Type B pancreatic cell (in vitro differentiated cells): ENCODE results near the gene KIF3B. TPM values are rescaled to one million over a fixed set of nuclear protein-coding genes. Genes with fewer than 3 reads are reported as not detected.
"Not testable (repeated sequence)": the region's sequence is repeated elsewhere in the genome, so short reads cannot be mapped to it uniquely, and the experiment has no call there.

Source experiments
- DNase-seq: peaks from one replicate; pipeline ENCODE4 v3.0.0; 2021; ENCODE audit warnings: mixed read lengths; ENCODE audit not compliant: unreplicated experiment; ENCODE audit errors: extremely low spot score
- H3K27ac Mint-ChIP-seq: 2 replicates; pipeline ENCODE4 v1.8.0; 2021; ENCODE audit warnings: mild to moderate bottlenecking, mixed read lengths
- H3K27me3 Mint-ChIP-seq: 2 replicates; pipeline ENCODE4 v1.8.0; 2021; ENCODE audit warnings: mixed read lengths
- H3K36me3 Mint-ChIP-seq: 2 replicates; pipeline ENCODE4 v1.8.0; 2021; ENCODE audit warnings: mixed read lengths
- H3K4me1 Mint-ChIP-seq: one replicate; pipeline ENCODE4 v1.8.0; 2021; ENCODE audit warnings: mixed read lengths; ENCODE audit not compliant: unreplicated experiment
- H3K4me3 Mint-ChIP-seq: 2 replicates; pipeline ENCODE4 v1.8.0; 2021; ENCODE audit warnings: mild to moderate bottlenecking, mixed read lengths
- H3K9me3 Mint-ChIP-seq: 2 replicates; pipeline ENCODE4 v1.8.0; 2021; ENCODE audit warnings: mixed read lengths
- CTCF ChIP-seq: fragments of 200-600 bp; sonication (generic); conservative IDR thresholded peaks from 2 replicates; pipeline ENCODE4 v1.5.0; 2021; ENCODE audit warnings: antibody characterized with exemption, mild to moderate bottlenecking
- total RNA-seq: library from RNA; stranded (reverse); gene quantifications from 2 replicates; pipeline ENCODE4 v1.2.1, GENCODE V29; 2021; ENCODE audit warnings: low replicate concordance

Gene KIF3B
- total RNA-seq, 1 donor from 2014 or later, result 41.2 TPM

- no peak for DNase-seq
- Mint-ChIP-seq H3K27me3 (peaks cover 23% of the 10 kb centered on the region), H3K36me3 (no peaks in the 10 kb centered on the region), H3K4me1 (peaks cover 23% of the 10 kb centered on the region), H3K4me3 (peak overlapping the region; percentile 4), H3K27ac (no peak overlapping the region), H3K9me3 (no peaks in the 10 kb centered on the region)
- TF ChIP-seq CTCF, result no peak
Measured at GRCh38 chr20:32274359-32274758, 3.1 kb upstream of the KIF3B start.

- not testable (repeated sequence) for H3K27ac Mint-ChIP-seq, DNase-seq, H3K36me3 Mint-ChIP-seq, H3K9me3 Mint-ChIP-seq
- H3K27me3 Mint-ChIP-seq, result peaks cover 23% of the 10 kb centered on the region
- H3K4me1 Mint-ChIP-seq, result peaks cover 23% of the 10 kb centered on the region
- H3K4me3 Mint-ChIP-seq, result peak overlapping the region; percentile 53
Measured at GRCh38 chr20:32275163-32275562, 2.3 kb upstream of the KIF3B start.

GRCh38 chr20:32278199-32278643, 770 bp downstream of the KIF3B start:
- Mint-ChIP-seq H3K27me3 (peaks cover 7% of the 10 kb centered on the region), H3K4me1 (peaks cover 12% of the 10 kb centered on the region), H3K4me3 (peak overlapping the region; percentile 94), H3K27ac (peak overlapping the region; percentile 80), H3K36me3 (peaks cover 11% of the 10 kb centered on the region), H3K9me3 (no peaks in the 10 kb centered on the region)
- TF ChIP-seq CTCF, result no peak
- DNase-seq, result no peak

GRCh38 chr20:32281711-32282110, 4.3 kb downstream of the KIF3B start:
- H3K27me3 Mint-ChIP-seq, result no peaks in the 10 kb centered on the region
- peaks cover 17% of the 10 kb centered on the region for H3K4me1 Mint-ChIP-seq
- no peak for DNase-seq
- TF ChIP-seq CTCF, result no peak
- H3K9me3 Mint-ChIP-seq, result no peaks in the 10 kb centered on the region
- no peak overlapping the region for H3K4me3 Mint-ChIP-seq
- H3K36me3 Mint-ChIP-seq, result peaks cover 11% of the 10 kb centered on the region
- H3K27ac Mint-ChIP-seq, result no peak overlapping the region

- Mint-ChIP-seq H3K27me3 (no peaks in the 10 kb centered on the region), H3K36me3 (peaks cover 11% of the 10 kb centered on the region), H3K9me3 (no peaks in the 10 kb centered on the region), H3K4me3 (no peak overlapping the region), H3K27ac (no peak overlapping the region), H3K4me1 (peaks cover 13% of the 10 kb centered on the region)
- TF ChIP-seq CTCF, result no peak
- DNase-seq, result no peak
Measured at GRCh38 chr20:32282461-32282860, 5.0 kb downstream of the KIF3B start.

GRCh38 chr20:32285082-32285620, 7.7 kb downstream of the KIF3B start:
- Mint-ChIP-seq H3K36me3 (peaks cover 11% of the 10 kb centered on the region), H3K4me1 (peaks cover 5% of the 10 kb centered on the region), H3K4me3 (no peak overlapping the region), H3K27ac (no peak overlapping the region), H3K9me3 (no peaks in the 10 kb centered on the region), H3K27me3 (no peaks in the 10 kb centered on the region)
- no peak for DNase-seq
- no peak for TF ChIP-seq CTCF
